Lung (tissue), 12 donors: ENCODE results near the gene PPP1R9B. TPM values are rescaled to one million over a fixed set of nuclear protein-coding genes. Genes with fewer than 3 reads are reported as not detected.
A peak's percentile ranks its signal among the peaks of the same experiment; 100 is the strongest.

Source experiments
- ATAC-seq: fragments of 200-7000 bp; cut with Tn5 transposase; one replicate; pipeline ENCODE4 v1.9.1; 2020; ENCODE audit warnings: moderate number of reproducible peaks; ENCODE audit not compliant: insufficient read depth, low FRiP score
- DNase-seq, 3 donors: peaks; one replicate each; pipeline ENCODE4 v3.0.0-alpha.2; 2013 to 2017
- H3K27ac ChIP-seq, 2 donors: one replicate each; pipeline ENCODE4 v1.5.1; 2013; ENCODE audit warnings: mild to moderate bottlenecking in 2 of 2, moderate library complexity in 2 of 2, control low read depth in 1 of 2, inconsistent platforms in 1 of 2, low read depth in 1 of 2, low read length in 1 of 2
- H3K27me3 ChIP-seq, 3 donors: one replicate each; pipeline ENCODE4 v1.5.1; 2013; ENCODE audit warnings: low read length in 2 of 3; ENCODE audit not compliant: control insufficient read depth in 3 of 3, insufficient read depth in 3 of 3
- H3K36me3 ChIP-seq, 4 donors: one replicate each; pipeline ENCODE4 v1.5.1; 2013; ENCODE audit warnings: low read length in 4 of 4, mild to moderate bottlenecking in 1 of 4, moderate library complexity in 1 of 4; ENCODE audit not compliant: control insufficient read depth in 4 of 4, insufficient read depth in 4 of 4
- H3K4me1 ChIP-seq, 5 donors: one replicate each; pipeline ENCODE4 v1.5.1; 2013; ENCODE audit warnings: low read length in 5 of 5, mild to moderate bottlenecking in 2 of 5, moderate library complexity in 1 of 5; ENCODE audit not compliant: control insufficient read depth in 5 of 5, insufficient read depth in 5 of 5
- H3K4me3 ChIP-seq: one replicate; pipeline ENCODE4 v1.5.1; 2013; ENCODE audit warnings: mild to moderate bottlenecking, control low read depth, moderate library complexity
- H3K9ac ChIP-seq, 2 donors: one replicate each; pipeline ENCODE4 v1.5.1; 2013; ENCODE audit warnings: low read length in 2 of 2, control low read depth in 1 of 2; ENCODE audit not compliant: insufficient read depth in 1 of 2
- H3K9me3 ChIP-seq, 4 donors: one replicate each; pipeline ENCODE4 v1.5.1; 2013; ENCODE audit warnings: low read length in 3 of 4, mild to moderate bottlenecking in 1 of 4, moderate library complexity in 1 of 4; ENCODE audit not compliant: control insufficient read depth in 4 of 4, insufficient read depth in 3 of 4
- WGBS, 2 donors: extraction: QIAGEN DNeasy Blood & Tissue Kit; methylation state at CpG; one replicate each; pipeline ENCODE4 v1.1.7; 2013; 5-methylcytosine and 5-hydroxymethylcytosine counted together
- polyA plus RNA-seq, 2 donors: library from polyadenylated mRNA; stranded (reverse); fragments of 200-250 nt; gene quantifications; one replicate each; pipeline ENCODE4 v1.2.1, GENCODE V29; 2013
- total RNA-seq, 2 donors: library from RNA; depleted of rRNA in 1 of 2; stranded (reverse); fragments of >200 nt in 1 of 2; gene quantifications; one replicate each; pipeline ENCODE4 v1.2.1, GENCODE V29; 2014 to 2021
- TF ChIP-seq, protein P1 (sequence below): IDR thresholded peaks from 2 replicates; pipeline ENCODE4 v1.5.1; 2012; ENCODE audit warnings: mild to moderate bottlenecking; ENCODE audit errors: control extremely low read depth, extremely low read depth
- donor health status: control.
- donor health status: control.
- donor health status: Bipolar disorder and iron deficiency.
- donor health status: healthy.
- donor health status: DM: yes; HTN: yes; CAD: no.

The PPP1R9B gene
- total and polyA plus RNA-seq, 4 donors = 31.7 to 77.4 (median 49.8) TPM

- Histone ChIP-seq H3K27ac (peak overlapping the region in 1 of 2 donors; percentile 72), H3K9ac (no peak overlapping the region), H3K4me1 (peaks cover 0 to 29% (median 8%) of the 10 kb centered on the region in 5 donors), H3K36me3 (peaks cover 12 to 89% (median 49%) of the 10 kb centered on the region in 4 donors), H3K4me3 (no peak overlapping the region), H3K27me3 (no peaks in the 10 kb centered on the region), H3K9me3 (no peaks in the 10 kb centered on the region)
- TF ChIP-seq, protein P1, sequence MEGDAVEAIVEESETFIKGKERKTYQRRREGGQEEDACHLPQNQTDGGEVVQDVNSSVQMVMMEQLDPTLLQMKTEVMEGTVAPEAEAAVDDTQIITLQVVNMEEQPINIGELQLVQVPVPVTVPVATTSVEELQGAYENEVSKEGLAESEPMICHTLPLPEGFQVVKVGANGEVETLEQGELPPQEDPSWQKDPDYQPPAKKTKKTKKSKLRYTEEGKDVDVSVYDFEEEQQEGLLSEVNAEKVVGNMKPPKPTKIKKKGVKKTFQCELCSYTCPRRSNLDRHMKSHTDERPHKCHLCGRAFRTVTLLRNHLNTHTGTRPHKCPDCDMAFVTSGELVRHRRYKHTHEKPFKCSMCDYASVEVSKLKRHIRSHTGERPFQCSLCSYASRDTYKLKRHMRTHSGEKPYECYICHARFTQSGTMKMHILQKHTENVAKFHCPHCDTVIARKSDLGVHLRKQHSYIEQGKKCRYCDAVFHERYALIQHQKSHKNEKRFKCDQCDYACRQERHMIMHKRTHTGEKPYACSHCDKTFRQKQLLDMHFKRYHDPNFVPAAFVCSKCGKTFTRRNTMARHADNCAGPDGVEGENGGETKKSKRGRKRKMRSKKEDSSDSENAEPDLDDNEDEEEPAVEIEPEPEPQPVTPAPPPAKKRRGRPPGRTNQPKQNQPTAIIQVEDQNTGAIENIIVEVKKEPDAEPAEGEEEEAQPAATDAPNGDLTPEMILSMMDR = no peak
- 81 to 86% methylated on average over 16 of the region's 16 CpGs for WGBS, 2 donors
- ATAC-seq (no peak), DNase-seq (no peak)
Measured at GRCh38 chr17:50141026-50141744, 9.3 kb downstream of the PPP1R9B start.

DNA sequence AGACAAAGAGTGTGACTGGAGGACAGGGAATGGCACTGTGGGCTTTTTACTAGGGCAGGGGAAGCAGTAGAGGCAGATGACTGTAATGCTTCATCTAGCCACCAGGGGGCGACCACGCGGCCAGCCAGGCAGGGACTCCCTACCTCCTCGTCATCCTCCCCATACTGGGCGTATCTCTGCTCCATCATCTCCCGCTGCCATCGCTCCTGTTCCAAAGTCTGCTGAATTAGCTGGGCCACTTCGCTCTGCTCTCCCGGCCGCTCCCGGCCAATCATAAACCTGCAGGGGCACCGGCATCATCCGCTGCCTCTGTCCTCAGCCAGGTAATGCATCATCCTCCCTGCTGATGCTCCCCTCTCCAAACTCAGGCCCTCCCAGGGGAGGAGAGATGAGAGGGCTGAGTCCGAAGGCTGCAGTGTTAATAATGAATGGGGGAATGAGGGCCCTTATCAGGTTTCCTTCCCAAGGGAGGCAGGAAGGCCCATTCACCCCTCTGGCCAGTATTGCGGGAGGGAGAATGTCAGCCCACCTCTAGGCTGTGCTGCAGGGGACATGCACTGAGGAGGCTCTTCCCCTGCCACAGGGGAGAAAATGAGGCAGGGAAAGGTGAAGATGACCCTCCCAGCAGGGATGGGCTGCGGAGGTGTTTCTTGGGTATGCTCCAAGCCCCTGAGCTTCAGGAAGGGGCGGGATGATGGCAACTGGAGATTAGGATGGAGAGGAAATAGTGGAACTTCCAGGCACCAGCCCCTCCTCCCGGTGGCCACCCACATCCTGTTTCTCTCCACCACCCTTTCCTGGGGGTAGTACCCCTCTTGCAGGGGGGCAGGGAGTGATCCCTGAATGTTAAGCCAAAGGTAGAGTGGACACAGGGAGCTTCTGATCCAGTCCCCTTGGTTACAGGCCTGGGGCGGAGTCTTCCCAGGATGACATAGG is 10.3 kb downstream of the PPP1R9B start:
- Histone ChIP-seq H3K27ac (peak overlapping the region; percentile 30 to 72), H3K27me3 (no peaks in the 10 kb centered on the region), H3K9me3 (no peaks in the 10 kb centered on the region), H3K9ac (no peak overlapping the region), H3K4me1 (peaks cover 0 to 22% (median 0%) of the 10 kb centered on the region in 5 donors), H3K36me3 (peaks cover 19 to 94% (median 51%) of the 10 kb centered on the region in 4 donors), H3K4me3 (no peak overlapping the region)
- TF ChIP-seq, protein P1 = peak; percentile 91
- DNase-seq (peak; percentile 70 to 82 (median 77)), ATAC-seq (peak; percentile 85)
- WGBS, 2 donors = 29 to 32% methylated on average over 19 of the region's 19 CpGs

DNA sequence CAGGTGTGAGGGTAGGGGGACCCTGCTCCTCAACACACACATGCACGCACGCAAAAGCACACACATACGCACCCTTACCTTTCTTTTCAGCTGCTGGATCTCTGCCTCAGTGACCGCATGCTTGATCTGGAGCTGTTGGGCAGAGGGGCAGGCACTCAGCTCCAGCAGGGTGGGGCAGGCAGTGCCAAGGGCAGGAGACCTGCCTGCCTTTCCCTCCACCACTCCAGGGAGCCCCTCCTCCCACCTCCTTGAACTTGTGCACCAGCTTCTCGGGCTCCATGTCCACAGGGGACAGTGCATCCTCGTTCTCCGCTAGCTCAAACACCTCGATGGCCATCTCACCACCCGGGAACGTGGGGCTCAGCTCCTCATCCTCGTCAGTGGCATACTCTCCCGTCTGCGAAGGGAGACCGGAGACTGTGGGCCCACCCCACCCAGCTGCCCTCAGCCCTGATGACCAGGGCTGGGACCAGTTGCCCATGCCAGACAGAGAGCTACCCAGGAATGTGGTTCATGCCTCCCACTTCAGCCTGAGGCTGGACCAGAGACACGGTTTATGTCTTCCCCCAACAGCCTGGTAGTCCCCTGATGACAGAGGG is 11.2 kb downstream of the PPP1R9B start:
- Histone ChIP-seq H3K27ac (peak overlapping the region in 1 of 2 donors; percentile 18), H3K4me1 (peaks cover 0 to 22% (median 0%) of the 10 kb centered on the region in 5 donors), H3K4me3 (no peak overlapping the region), H3K9ac (no peak overlapping the region), H3K9me3 (no peaks in the 10 kb centered on the region), H3K36me3 (peaks cover 23 to 93% (median 47%) of the 10 kb centered on the region in 4 donors), H3K27me3 (no peaks in the 10 kb centered on the region)
- DNase-seq = no peak
- ATAC-seq = no peak
- TF ChIP-seq, protein P1 = no peak
- whole genome bisulfite sequencing, 2 donors = 88% methylated on average over 15 of the region's 15 CpGs
